Adrenal gland (tissue), 12 donors: Measurements from ENCODE around the gene SVEP1. TPM values are rescaled to one million over a fixed set of nuclear protein-coding genes. Genes with fewer than 3 reads are reported as not detected.

ENCODE experiments used
- DNase-seq, 7 donors: peaks; one replicate each; pipeline ENCODE4 v3.0.0-alpha.2; 2019 to 2020
- H3K27ac ChIP-seq, 5 donors: fragments of 200-600 bp; sonication (generic) in 4 of 5; 1 replicate in 3 of 5; 2 replicates in 2 of 5; pipeline versions ENCODE4 v1.5.1 to v1.8.0; 2016 to 2020; ENCODE audit warnings: mild to moderate bottlenecking in 1 of 5
- H3K27me3 ChIP-seq: fragments of 200-600 bp; 2 replicates; pipeline ENCODE4 v1.8.0; 2021
- H3K36me3 ChIP-seq, 2 donors: fragments of 200-600 bp; replicated peaks in 1 of 2; 1 replicate in 1 of 2; 2 replicates in 1 of 2; pipeline versions ENCODE4 v1.5.1 to v1.8.0; 2018 to 2022
- H3K4me1 ChIP-seq, 2 donors: fragments of 200-600 bp; replicated peaks in 1 of 2; 1 replicate in 1 of 2; 2 replicates in 1 of 2; pipeline versions ENCODE4 v1.5.1 to v1.8.0; 2018 to 2021
- H3K4me3 ChIP-seq, 4 donors: fragments of 200-600 bp; sonication (generic) in 3 of 4; one replicate each; pipeline ENCODE4 v1.5.1; 2016 to 2018
- H3K9me3 ChIP-seq, 3 donors: fragments of 200-600 bp; sonication (generic) in 1 of 3; replicated peaks in 1 of 3; 1 replicate in 2 of 3; 2 replicates in 1 of 3; pipeline versions ENCODE4 v1.5.1 to v1.8.0; 2016 to 2021
- POLR2A ChIP-seq, 2 donors: fragments of 450-650 bp; IDR thresholded peaks; one replicate each; pipeline ENCODE4 v1.6.1; 2017; ENCODE audit warnings: antibody characterized with exemption in 2 of 2, mild to moderate bottlenecking in 2 of 2, moderate library complexity in 1 of 2
- WGBS, 4 donors: extraction: QIAGEN DNeasy Blood & Tissue Kit in 2 of 4; methylation state at CpG; one replicate each; pipeline versions ENCODE4 v1.1.5 to v1.1.7; 2013 to 2017; 5-methylcytosine and 5-hydroxymethylcytosine counted together
- intact Hi-C, 2 donors: fragments of 100-400 bp; cut with DNase I; formaldehyde crosslinking; loops; one replicate each; pipeline versions ENCODE4 v1.14.1 to v1.15.0; 2022 to 2023
- polyA plus RNA-seq, 3 donors: library from polyadenylated mRNA; stranded (reverse); fragments of 200-250 nt in 2 of 3; fragments of 350-450 nt in 1 of 3; fragmentation: Illumina TruSeq in 1 of 3; extraction: RNeasy Lipid Tissue Mini Kit (QIAGEN cat#74804) in 1 of 3; gene quantifications; one replicate each; pipeline ENCODE4 v1.2.3, GENCODE V29; 2013 to 2014
- total RNA-seq, 9 donors: library from RNA; depleted of rRNA in 4 of 9; stranded (reverse); fragments of >200 nt in 4 of 9; fragments of 120-200 nt in 1 of 9; fragmentation: NEBNext Ultra II Directional in 1 of 9; extraction: Animal tissue kit (Norgen Biotek cat#: 25700) in 1 of 9; gene quantifications; one replicate each; pipeline versions ENCODE4 v1.1.0 to v1.2.4, GENCODE V29; 2013 to 2023
- TF ChIP-seq, protein P1 (sequence below), 6 experiments: fragments of 450-650 bp in 4 of 6; fragments of 200-600 bp in 2 of 6; sonication (generic) in 1 of 6; IDR thresholded peaks; 1 replicate in 5 of 6; 2 replicates in 1 of 6; pipeline versions ENCODE4 v1.5.1 to v1.8.0; 2016 to 2021; ENCODE audit warnings: antibody characterized with exemption in 6 of 6, mild to moderate bottlenecking in 2 of 6, moderate library complexity in 1 of 6
- donor health status: healthy with polysubstance abuse.
- donor health status: Bipolar disorder and iron deficiency.
- donor health status: DM: yes; HTN: yes; CAD: no.
- donor health status: DM: no; HTN: no; CAD: no.
- donor health status: DM: no; HTN: no; CAD: no.
- donor health status: DM: yes; HTN: yes; CAD: no.

The SVEP1 gene
- total and polyA plus RNA-seq, 12 donors = 2.2 to 45.3 (median 23.0) TPM

DNA sequence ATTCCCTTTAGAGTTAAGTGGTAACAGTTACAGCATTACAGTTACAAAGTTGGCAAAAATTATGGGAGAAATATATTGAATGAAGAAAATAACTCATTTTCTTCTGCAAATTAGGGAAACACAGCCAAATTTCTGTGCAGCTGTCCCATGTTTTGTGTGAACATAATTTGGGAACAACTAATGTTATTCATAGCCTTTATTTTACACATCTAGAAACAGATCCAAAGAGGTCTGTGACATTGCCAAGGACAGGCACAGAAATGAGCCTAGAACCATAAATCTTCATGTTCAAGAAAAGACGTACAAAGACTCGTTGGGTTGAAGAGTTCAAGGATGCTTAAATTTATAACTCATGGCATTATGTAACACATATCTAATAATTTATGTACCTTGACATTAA lies 127.8 kb downstream of the SVEP1 start:
- Histone ChIP-seq H3K36me3 (no peaks in the 10 kb centered on the region), H3K4me3 (no peak overlapping the region), H3K4me1 (peaks cover 0 to 8% of the 10 kb centered on the region in 2 donors), H3K9me3 (no peaks in the 10 kb centered on the region), H3K27ac (no peak overlapping the region), H3K27me3 (no peaks in the 10 kb centered on the region)
- DNase-seq = peak in 1 of 7 donors; percentile 25
- intact Hi-C loops = no loop called here
- TF ChIP-seq, protein P1, sequence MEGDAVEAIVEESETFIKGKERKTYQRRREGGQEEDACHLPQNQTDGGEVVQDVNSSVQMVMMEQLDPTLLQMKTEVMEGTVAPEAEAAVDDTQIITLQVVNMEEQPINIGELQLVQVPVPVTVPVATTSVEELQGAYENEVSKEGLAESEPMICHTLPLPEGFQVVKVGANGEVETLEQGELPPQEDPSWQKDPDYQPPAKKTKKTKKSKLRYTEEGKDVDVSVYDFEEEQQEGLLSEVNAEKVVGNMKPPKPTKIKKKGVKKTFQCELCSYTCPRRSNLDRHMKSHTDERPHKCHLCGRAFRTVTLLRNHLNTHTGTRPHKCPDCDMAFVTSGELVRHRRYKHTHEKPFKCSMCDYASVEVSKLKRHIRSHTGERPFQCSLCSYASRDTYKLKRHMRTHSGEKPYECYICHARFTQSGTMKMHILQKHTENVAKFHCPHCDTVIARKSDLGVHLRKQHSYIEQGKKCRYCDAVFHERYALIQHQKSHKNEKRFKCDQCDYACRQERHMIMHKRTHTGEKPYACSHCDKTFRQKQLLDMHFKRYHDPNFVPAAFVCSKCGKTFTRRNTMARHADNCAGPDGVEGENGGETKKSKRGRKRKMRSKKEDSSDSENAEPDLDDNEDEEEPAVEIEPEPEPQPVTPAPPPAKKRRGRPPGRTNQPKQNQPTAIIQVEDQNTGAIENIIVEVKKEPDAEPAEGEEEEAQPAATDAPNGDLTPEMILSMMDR (IDR thresholded peaks at IDR 0.05) = no peak
- TF ChIP-seq POLR2A (IDR thresholded peaks at IDR 0.05) = no peak
- WGBS, 4 donors = 5 to 15% (median 8%) methylated on average over 2 of the region's 2 CpGs

DNA sequence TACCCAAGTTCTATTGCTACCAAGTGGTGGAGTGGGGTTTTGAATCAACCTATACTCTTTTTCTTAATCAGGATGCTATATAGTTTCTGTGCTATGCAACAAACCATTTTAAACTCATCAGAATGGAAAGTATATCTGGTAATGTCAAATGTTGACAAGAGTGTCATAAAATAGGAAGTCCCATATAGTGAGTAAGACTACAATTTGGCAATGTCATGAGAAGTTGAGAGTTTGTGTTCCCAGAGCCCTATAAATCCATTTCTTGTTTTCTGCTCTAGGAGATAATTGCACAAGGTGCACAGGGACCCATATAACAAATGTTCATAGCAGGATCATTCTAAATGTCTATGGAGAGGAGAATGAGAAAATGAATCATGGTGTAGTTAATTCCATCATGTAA lies 132.1 kb downstream of the SVEP1 start:
- intact Hi-C loops = no loop called here
- TF ChIP-seq, protein P1 (IDR thresholded peaks at IDR 0.05) = no peak
- Histone ChIP-seq H3K27ac (no peak overlapping the region), H3K4me3 (no peak overlapping the region), H3K27me3 (no peaks in the 10 kb centered on the region), H3K4me1 (peaks cover 0 to 8% of the 10 kb centered on the region in 2 donors), H3K9me3 (no peaks in the 10 kb centered on the region), H3K36me3 (peaks cover 0 to 9% of the 10 kb centered on the region in 2 donors)
- DNase-seq = no peak

DNA sequence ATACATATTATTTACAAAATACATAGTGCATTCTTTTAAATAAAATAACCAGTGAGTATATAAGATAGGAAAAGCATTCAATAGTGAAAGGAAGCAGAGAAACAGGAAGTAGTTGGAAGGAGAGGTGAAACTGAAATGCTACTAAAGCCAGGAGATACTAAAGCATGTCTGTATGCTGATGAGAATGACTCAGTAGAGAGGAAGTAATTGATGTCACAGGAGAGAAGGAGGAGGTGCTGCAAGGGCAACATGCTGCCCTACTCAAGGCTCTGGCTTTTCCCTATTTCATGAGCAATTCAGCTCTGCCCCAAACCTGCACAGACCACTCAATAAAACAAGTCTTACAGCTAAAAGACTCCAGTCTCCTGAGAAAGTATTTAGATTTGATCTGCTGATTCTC lies 133.4 kb downstream of the SVEP1 start:
- H3K27me3 ChIP-seq = no peaks in the 10 kb centered on the region
- DNase-seq = no peak
- H3K27ac ChIP-seq = no peak overlapping the region
- H3K4me1 ChIP-seq = no peaks in the 10 kb centered on the region
- H3K4me3 ChIP-seq = no peak overlapping the region
- TF ChIP-seq, protein P1 (IDR thresholded peaks at IDR 0.05) = no peak
- TF ChIP-seq POLR2A (IDR thresholded peaks at IDR 0.05) = no peak
- H3K36me3 ChIP-seq = peaks cover 0 to 9% of the 10 kb centered on the region in 2 donors
- no peaks in the 10 kb centered on the region for H3K9me3 ChIP-seq
- intact Hi-C loops = no loop called here

DNA sequence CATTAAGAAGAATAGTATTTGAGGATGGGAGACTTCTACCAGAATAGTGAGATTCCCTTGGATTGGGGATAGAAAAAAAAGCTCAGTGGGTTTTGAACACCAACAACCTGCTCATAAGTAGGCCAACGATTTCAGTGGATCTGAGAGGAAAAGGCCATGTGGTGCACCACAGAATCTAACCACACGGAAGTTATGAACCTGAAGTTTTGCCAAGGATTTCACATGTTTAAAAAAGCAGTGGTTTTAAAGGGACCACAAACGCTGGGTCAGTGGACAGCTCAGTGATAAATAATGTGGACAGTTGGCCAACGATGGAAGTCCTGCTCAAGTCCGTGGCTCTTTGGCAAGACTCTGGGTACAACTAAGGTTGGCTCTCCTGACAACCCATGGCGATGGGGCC lies 134.6 kb downstream of the SVEP1 start:
- 65 to 73% (median 70%) methylated on average over 6 of the region's 6 CpGs for WGBS, 4 donors
- DNase-seq = no peak
- Histone ChIP-seq H3K27me3 (no peaks in the 10 kb centered on the region), H3K4me1 (no peaks in the 10 kb centered on the region), H3K4me3 (no peak overlapping the region), H3K36me3 (peaks cover 0 to 9% of the 10 kb centered on the region in 2 donors), H3K27ac (no peak overlapping the region), H3K9me3 (no peaks in the 10 kb centered on the region)
- intact Hi-C loops = no loop called here
- TF ChIP-seq POLR2A (IDR thresholded peaks at IDR 0.05) = no peak
- TF ChIP-seq, protein P1 (IDR thresholded peaks at IDR 0.05) = no peak
